ENCODE data around the gene JOSD1. TPM values are rescaled to one million over a fixed set of nuclear protein-coding genes. Genes with fewer than 3 reads are reported as not detected.

The JOSD1 gene
- total and polyA plus RNA-seq, 5 donors from 2014 or later: 8.7 to 205 (median 11.1) TPM

DNA sequence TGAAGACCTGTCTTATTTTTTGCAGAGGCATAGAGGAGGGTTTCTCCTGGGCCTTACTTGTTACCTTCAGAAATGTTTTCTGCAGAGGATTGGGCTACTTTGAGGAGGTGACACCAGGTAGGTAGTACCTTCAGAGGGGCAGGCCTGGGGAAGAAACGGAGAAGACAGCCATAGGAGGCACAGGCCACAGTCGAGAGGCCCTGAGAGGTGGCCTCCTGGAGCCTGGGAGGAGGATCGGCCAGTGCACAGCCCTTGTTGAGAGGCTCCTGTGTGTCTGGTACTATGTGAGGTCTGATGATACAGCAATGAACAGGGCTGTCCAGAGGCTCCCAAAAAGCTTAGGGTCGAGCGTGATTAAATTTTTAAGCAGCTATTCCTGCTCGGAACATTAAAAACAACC, 16.5 kb upstream of the JOSD1 start:
- H3K36me3 ChIP-seq (ENCODE audit: control insufficient read depth, insufficient read depth, low read length): peaks cover 73% of the 10 kb centered on the region
- ATAC-seq (ENCODE audit: low read depth in 2 of 2) (no peak), DNase-seq (no peak)
- no peak overlapping the region for H3K27ac ChIP-seq (ENCODE audit: insufficient read depth, low read length, poor library complexity, severe bottlenecking)
- Mint-ChIP-seq H3K27me3 (no peaks in the 10 kb centered on the region), H3K36me3 (peaks cover 53% of the 10 kb centered on the region), H3K9me3 (peaks cover 0 to 2% (median 0%) of the 10 kb centered on the region in 7 donors), H3K27ac (peak overlapping the region in 1 of 3 donors; percentile 68), H3K4me1 (peaks cover 15 to 40% (median 37%) of the 10 kb centered on the region in 4 donors), H3K4me3 (no peak overlapping the region)
- H3K27me3 ChIP-seq (ENCODE audit: control insufficient read depth, insufficient read depth, low read length): no peaks in the 10 kb centered on the region
- H3K4me3 ChIP-seq (ENCODE audit: low read depth, low read length): no peak overlapping the region
- H3K4me1 ChIP-seq (ENCODE audit: control insufficient read depth, insufficient read depth, low read length, poor library complexity, severe bottlenecking): peaks cover 13% of the 10 kb centered on the region
- no peaks in the 10 kb centered on the region for H3K9me3 ChIP-seq (ENCODE audit: control insufficient read depth in 2 of 2, low read length in 2 of 2)

- Mint-ChIP-seq H3K27me3 (no peaks in the 10 kb centered on the region), H3K36me3 (peaks cover 52% of the 10 kb centered on the region), H3K27ac (peak overlapping the region in 2 of 3 donors; percentile 38 to 68), H3K4me3 (no peak overlapping the region), H3K9me3 (peaks cover 0 to 2% (median 0%) of the 10 kb centered on the region in 7 donors), H3K4me1 (peaks cover 15 to 43% (median 41%) of the 10 kb centered on the region in 4 donors)
- Histone ChIP-seq H3K36me3 (ENCODE audit: control insufficient read depth, insufficient read depth, low read length) (peaks cover 73% of the 10 kb centered on the region), H3K9me3 (ENCODE audit: control insufficient read depth in 2 of 2, low read length in 2 of 2) (no peaks in the 10 kb centered on the region), H3K27ac (ENCODE audit: insufficient read depth, low read length, poor library complexity, severe bottlenecking) (no peak overlapping the region), H3K27me3 (ENCODE audit: control insufficient read depth, insufficient read depth, low read length) (no peaks in the 10 kb centered on the region), H3K4me1 (ENCODE audit: control insufficient read depth, insufficient read depth, low read length, poor library complexity, severe bottlenecking) (peaks cover 13% of the 10 kb centered on the region), H3K4me3 (ENCODE audit: low read depth, low read length) (no peak overlapping the region)
- ATAC-seq (ENCODE audit: low read depth in 2 of 2) (no peak), DNase-seq (no peak)
Measured at GRCh38 chr22:38716826-38717225, 16.1 kb upstream of the JOSD1 start.

DNA sequence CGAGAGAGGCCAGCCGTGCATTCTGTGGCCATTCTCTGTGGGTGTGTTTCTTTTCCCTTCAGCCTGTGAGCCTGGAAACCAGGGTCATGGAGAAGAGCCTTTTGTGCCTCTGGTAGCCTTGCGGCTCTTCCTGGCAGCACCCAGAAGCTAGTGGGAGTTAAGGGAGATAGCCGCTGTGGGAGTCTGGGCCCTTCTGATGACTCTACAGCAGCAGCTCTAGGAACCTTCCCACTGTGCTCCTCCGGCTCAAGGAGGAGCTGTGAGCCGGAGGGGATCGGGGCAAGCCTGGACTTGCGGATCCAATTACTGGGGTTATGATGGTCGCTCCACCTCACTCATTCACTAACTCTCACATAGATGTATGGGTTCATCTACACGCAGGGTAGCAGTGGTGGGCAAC, 15.5 kb upstream of the JOSD1 start:
- Mint-ChIP-seq H3K27me3 (no peaks in the 10 kb centered on the region), H3K36me3 (peaks cover 47% of the 10 kb centered on the region), H3K4me3 (no peak overlapping the region), H3K4me1 (peaks cover 17 to 46% (median 41%) of the 10 kb centered on the region in 4 donors), H3K9me3 (peaks cover 0 to 2% (median 0%) of the 10 kb centered on the region in 7 donors), H3K27ac (no peak overlapping the region)
- Histone ChIP-seq H3K27me3 (ENCODE audit: control insufficient read depth, insufficient read depth, low read length) (no peaks in the 10 kb centered on the region), H3K4me3 (ENCODE audit: low read depth, low read length) (no peak overlapping the region), H3K36me3 (ENCODE audit: control insufficient read depth, insufficient read depth, low read length) (peaks cover 69% of the 10 kb centered on the region), H3K4me1 (ENCODE audit: control insufficient read depth, insufficient read depth, low read length, poor library complexity, severe bottlenecking) (peaks cover 13% of the 10 kb centered on the region), H3K9me3 (ENCODE audit: control insufficient read depth in 2 of 2, low read length in 2 of 2) (no peaks in the 10 kb centered on the region), H3K27ac (ENCODE audit: insufficient read depth, low read length, poor library complexity, severe bottlenecking) (no peak overlapping the region)
- ATAC-seq (ENCODE audit: low read depth in 2 of 2) (no peak), DNase-seq (no peak)

DNA sequence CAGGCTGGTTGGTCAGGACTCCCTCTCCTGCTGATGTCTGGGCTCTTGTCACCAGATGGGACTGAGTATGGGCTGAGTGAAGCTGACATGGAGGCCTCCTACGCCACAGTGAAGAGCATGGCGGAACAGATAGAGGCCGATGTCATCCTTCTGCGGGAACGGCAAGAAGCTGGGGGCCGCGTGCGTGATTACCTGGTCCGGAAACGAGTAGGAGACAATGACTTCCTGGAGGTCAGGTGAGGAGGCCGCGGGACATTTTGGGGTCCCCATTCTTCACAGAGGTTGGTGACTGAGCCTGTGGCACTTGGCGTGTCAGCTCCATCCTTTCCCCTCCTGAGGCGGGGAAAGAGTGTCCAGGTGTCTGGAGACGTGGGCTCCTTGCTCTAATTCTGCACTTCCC, 15.1 kb upstream of the JOSD1 start:
- H3K4me3 ChIP-seq (ENCODE audit: low read depth, low read length): no peak overlapping the region
- Mint-ChIP-seq H3K36me3 (peaks cover 46% of the 10 kb centered on the region), H3K9me3 (peaks cover 0 to 2% (median 0%) of the 10 kb centered on the region in 7 donors), H3K27ac (peak overlapping the region in 1 of 3 donors; percentile 89), H3K4me3 (no peak overlapping the region), H3K4me1 (peaks cover 20 to 51% (median 45%) of the 10 kb centered on the region in 4 donors), H3K27me3 (no peaks in the 10 kb centered on the region)
- no peak overlapping the region for H3K27ac ChIP-seq (ENCODE audit: insufficient read depth, low read length, poor library complexity, severe bottlenecking)
- ATAC-seq (ENCODE audit: low read depth in 2 of 2) (no peak), DNase-seq (no peak)
- peaks cover 70% of the 10 kb centered on the region for H3K36me3 ChIP-seq (ENCODE audit: control insufficient read depth, insufficient read depth, low read length)
- H3K9me3 ChIP-seq (ENCODE audit: control insufficient read depth in 2 of 2, low read length in 2 of 2): no peaks in the 10 kb centered on the region
- H3K4me1 ChIP-seq (ENCODE audit: control insufficient read depth, insufficient read depth, low read length, poor library complexity, severe bottlenecking): peaks cover 13% of the 10 kb centered on the region
- no peaks in the 10 kb centered on the region for H3K27me3 ChIP-seq (ENCODE audit: control insufficient read depth, insufficient read depth, low read length)

- peaks cover 46% of the 10 kb centered on the region for H3K36me3 Mint-ChIP-seq
- no peak for DNase-seq
Measured at GRCh38 chr22:38715176-38715764, 14.5 kb upstream of the JOSD1 start.

GRCh38 chr22:38713921-38714320, 13.2 kb upstream of the JOSD1 start:
- Histone ChIP-seq H3K27me3 (ENCODE audit: control insufficient read depth, insufficient read depth, low read length) (no peaks in the 10 kb centered on the region), H3K36me3 (ENCODE audit: control insufficient read depth, insufficient read depth, low read length) (peaks cover 74% of the 10 kb centered on the region), H3K9me3 (ENCODE audit: control insufficient read depth in 2 of 2, low read length in 2 of 2) (no peaks in the 10 kb centered on the region), H3K4me3 (ENCODE audit: low read depth, low read length) (no peak overlapping the region), H3K27ac (ENCODE audit: insufficient read depth, low read length, poor library complexity, severe bottlenecking) (no peak overlapping the region), H3K4me1 (ENCODE audit: control insufficient read depth, insufficient read depth, low read length, poor library complexity, severe bottlenecking) (peaks cover 24% of the 10 kb centered on the region)
- peaks cover 0 to 2% (median 0%) of the 10 kb centered on the region in 7 donors for H3K9me3 Mint-ChIP-seq
- ATAC-seq (ENCODE audit: low read depth in 2 of 2) (no peak), DNase-seq (no peak)
- peak overlapping the region; percentile 32 to 89 (median 55) for H3K27ac Mint-ChIP-seq
- H3K36me3 Mint-ChIP-seq: peaks cover 46% of the 10 kb centered on the region
- peak overlapping the region in 1 of 4 donors; percentile 51 for H3K4me3 Mint-ChIP-seq
- H3K4me1 Mint-ChIP-seq: peaks cover 20 to 65% (median 57%) of the 10 kb centered on the region in 4 donors
- H3K27me3 Mint-ChIP-seq: no peaks in the 10 kb centered on the region

More at GRCh38 chr22:38715176-38715764, 14.5 kb upstream of the JOSD1 start:
- peaks cover 0 to 2% (median 0%) of the 10 kb centered on the region in 7 donors for H3K9me3 Mint-ChIP-seq
- H3K27me3 Mint-ChIP-seq: no peaks in the 10 kb centered on the region
- Histone ChIP-seq H3K4me3 (ENCODE audit: low read depth, low read length) (no peak overlapping the region), H3K27ac (ENCODE audit: insufficient read depth, low read length, poor library complexity, severe bottlenecking) (no peak overlapping the region), H3K4me1 (ENCODE audit: control insufficient read depth, insufficient read depth, low read length, poor library complexity, severe bottlenecking) (peaks cover 13% of the 10 kb centered on the region), H3K9me3 (ENCODE audit: control insufficient read depth in 2 of 2, low read length in 2 of 2) (no peaks in the 10 kb centered on the region), H3K27me3 (ENCODE audit: control insufficient read depth, insufficient read depth, low read length) (no peaks in the 10 kb centered on the region), H3K36me3 (ENCODE audit: control insufficient read depth, insufficient read depth, low read length) (peaks cover 70% of the 10 kb centered on the region)
- no peak for ATAC-seq (ENCODE audit: low read depth in 2 of 2)
- peaks cover 20 to 56% (median 51%) of the 10 kb centered on the region in 4 donors for H3K4me1 Mint-ChIP-seq
- H3K4me3 Mint-ChIP-seq: no peak overlapping the region
- peak overlapping the region in 2 of 3 donors; percentile 4 to 89 for H3K27ac Mint-ChIP-seq

- no peak overlapping the region for H3K27ac ChIP-seq (ENCODE audit: insufficient read depth, low read length, poor library complexity, severe bottlenecking)
- DNase-seq: no peak
- Mint-ChIP-seq H3K9me3 (peaks cover 0 to 2% (median 0%) of the 10 kb centered on the region in 7 donors), H3K4me3 (peak overlapping the region in 1 of 4 donors; percentile 75), H3K4me1 (peaks cover 20 to 78% (median 69%) of the 10 kb centered on the region in 4 donors), H3K36me3 (peaks cover 35% of the 10 kb centered on the region), H3K27me3 (no peaks in the 10 kb centered on the region), H3K27ac (peak overlapping the region in 2 of 3 donors; percentile 57 to 89)
- no peaks in the 10 kb centered on the region for H3K9me3 ChIP-seq (ENCODE audit: control insufficient read depth in 2 of 2, low read length in 2 of 2)
- H3K36me3 ChIP-seq (ENCODE audit: control insufficient read depth, insufficient read depth, low read length): peaks cover 62% of the 10 kb centered on the region
- no peak overlapping the region for H3K4me3 ChIP-seq (ENCODE audit: low read depth, low read length)
- ATAC-seq (ENCODE audit: low read depth in 2 of 2): no peak
- no peaks in the 10 kb centered on the region for H3K27me3 ChIP-seq (ENCODE audit: control insufficient read depth, insufficient read depth, low read length)
- H3K4me1 ChIP-seq (ENCODE audit: control insufficient read depth, insufficient read depth, low read length, poor library complexity, severe bottlenecking): peaks cover 37% of the 10 kb centered on the region
Measured at GRCh38 chr22:38712486-38713207, 11.9 kb upstream of the JOSD1 start.

All from CD4-positive, CD25-positive, alpha-beta regulatory T cell (primary cell).